Pancreas (tissue), 10 donors: Measurements from ENCODE around the gene CHTF8. TPM values are rescaled to one million over a fixed set of nuclear protein-coding genes. Genes with fewer than 3 reads are reported as not detected.

Experiments used
- ATAC-seq, 4 donors: fragments of 200-7000 bp; cut with Tn5 transposase; one replicate each; pipeline versions ENCODE4 v1.8.0 to v1.9.1; 2020; ENCODE audit warnings: mild to moderate bottlenecking in 4 of 4, moderate library complexity in 4 of 4
- DNase-seq, 6 donors: peaks; one replicate each; pipeline ENCODE4 v3.0.0-alpha.2; 2020
- FAIRE-seq: peaks from 2 replicates; lab custom pipeline; 2012; peaks lifted over from hg19 to GRCh38; lab: Jason Lieb, UNC
- H3K27ac ChIP-seq, 4 donors: fragments of 200-600 bp; sonication (generic); 1 replicate in 3 of 4; 2 replicates in 1 of 4; pipeline versions ENCODE4 v1.5.0 to v1.8.0; 2020
- H3K27me3 ChIP-seq, 4 donors: fragments of 200-600 bp; one replicate each; pipeline ENCODE4 v1.8.0; 2021
- H3K36me3 ChIP-seq, 3 donors: fragments of 200-600 bp; sonication (generic) in 1 of 3; one replicate each; pipeline versions ENCODE4 v1.5.0 to v1.8.0; 2020 to 2021
- H3K4me1 ChIP-seq, 3 donors: fragments of 200-600 bp; one replicate each; pipeline ENCODE4 v1.8.0; 2021
- H3K4me3 ChIP-seq, 4 donors: fragments of 200-600 bp; sonication (generic) in 2 of 4; one replicate each; pipeline versions ENCODE4 v1.5.0 to v1.8.0; 2020 to 2021
- H3K9me3 ChIP-seq, 4 donors: fragments of 200-600 bp; one replicate each; pipeline ENCODE4 v1.8.0; 2021
- CTCF ChIP-seq, 4 donors: fragments of 200-600 bp; sonication (generic) in 3 of 4; IDR thresholded peaks; one replicate each; pipeline versions ENCODE4 v1.5.0 to v1.8.0; 2021; ENCODE audit warnings: antibody characterized with exemption in 4 of 4
- WGBS, 2 donors: extraction: QIAGEN DNeasy Blood & Tissue Kit; methylation state at CpG; one replicate each; pipeline ENCODE4 v1.1.7; 2013; 5-methylcytosine and 5-hydroxymethylcytosine counted together
- intact Hi-C, 3 donors: fragments of 100-400 bp; cut with DNase I; formaldehyde crosslinking; loops; one replicate each; pipeline versions ENCODE4 v1.11.1 to v1.14.2; 2022
- polyA plus RNA-seq, 2 donors: library from polyadenylated mRNA; stranded (reverse); fragments of 200-250 nt; gene quantifications; one replicate each; pipeline ENCODE4 v1.2.3, GENCODE V29; 2013
- total RNA-seq, 6 donors: library from RNA; stranded (reverse); fragmentation: NEBNext Ultra II Directional in 4 of 6; extraction: Animal tissue kit (Norgen Biotek cat#: 25700) in 4 of 6; gene quantifications; one replicate each; pipeline versions ENCODE4 v1.2.1 to v1.2.4, GENCODE V29; 2021 to 2023
- donor health status: healthy with polysubstance abuse.
- donor health status: DM: no; HTN: no; CAD: no; lungs with moderate emphysema.
- donor health status: DM: no; HTN: no; CAD: no.
- donor health status: control.
- donor health status: control.
- donor health status: Bipolar disorder and iron deficiency.
- donor health status: DM: yes; HTN: yes; CAD: no.
- donor health status: DM: no; HTN: no; CAD: no.
- donor health status: DM: no; HTN: no; CAD: no.
- donor health status: DM: yes; HTN: yes; CAD: no.

Gene CHTF8
- total and polyA plus RNA-seq, 8 donors: 21.7 to 74.5 (median 41.1) TPM

GRCh38 chr16:69089091-69089910, 43.1 kb downstream of the CHTF8 start:
- ATAC-seq: peak; percentile 84 to 88 (median 86)
- peak in 2 of 6 donors; percentile 48 to 49 for DNase-seq
- 35 to 36% methylated on average over 16 of the region's 16 CpGs for WGBS, 2 donors
- TF ChIP-seq CTCF (IDR thresholded peaks at IDR 0.05): no peak
- no peaks in the 10 kb centered on the region for H3K27me3 ChIP-seq
- intact Hi-C loops: no loop called here
- no peaks in the 10 kb centered on the region for H3K9me3 ChIP-seq
- H3K27ac ChIP-seq: peak overlapping the region in 2 of 4 donors; percentile 8 to 49
- no peaks in the 10 kb centered on the region for H3K36me3 ChIP-seq
- peaks cover 0 to 14% (median 0%) of the 10 kb centered on the region in 3 donors for H3K4me1 ChIP-seq
- no peak overlapping the region for H3K4me3 ChIP-seq
- no peak for FAIRE-seq

DNA sequence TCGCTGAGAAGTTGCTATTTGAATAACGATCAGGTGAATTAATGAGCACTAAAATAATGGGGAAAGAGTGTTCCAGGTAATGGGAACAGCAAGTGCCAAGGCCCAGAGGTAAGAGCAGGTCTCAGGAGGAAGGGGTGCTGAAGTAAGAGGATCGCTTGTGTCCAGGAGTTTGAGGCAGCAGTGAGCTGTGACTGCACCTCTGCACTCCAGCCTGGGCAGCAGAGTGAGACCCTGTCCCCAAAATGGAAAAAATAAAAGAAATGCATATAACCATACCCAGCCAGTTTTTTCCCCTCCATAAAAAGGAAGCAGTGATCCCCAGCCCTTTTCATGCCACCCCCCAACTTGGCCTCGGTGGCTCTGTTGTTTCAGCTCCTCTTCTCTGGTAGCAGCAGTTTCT, 43.7 kb downstream of the CHTF8 start:
- no peak for DNase-seq
- H3K9me3 ChIP-seq: no peaks in the 10 kb centered on the region
- peak in 1 of 4 donors; percentile 7 for ATAC-seq
- H3K27ac ChIP-seq: peak overlapping the region in 2 of 4 donors; percentile 8 to 49
- intact Hi-C loops: no loop called here
- H3K27me3 ChIP-seq: no peaks in the 10 kb centered on the region
- H3K4me1 ChIP-seq: peaks cover 0 to 14% (median 0%) of the 10 kb centered on the region in 3 donors
- TF ChIP-seq CTCF (IDR thresholded peaks at IDR 0.05): no peak
- no peak overlapping the region for H3K4me3 ChIP-seq
- FAIRE-seq: no peak
- WGBS, 2 donors: 75 to 77% methylated on average over 4 of the region's 4 CpGs
- H3K36me3 ChIP-seq: no peaks in the 10 kb centered on the region

DNA sequence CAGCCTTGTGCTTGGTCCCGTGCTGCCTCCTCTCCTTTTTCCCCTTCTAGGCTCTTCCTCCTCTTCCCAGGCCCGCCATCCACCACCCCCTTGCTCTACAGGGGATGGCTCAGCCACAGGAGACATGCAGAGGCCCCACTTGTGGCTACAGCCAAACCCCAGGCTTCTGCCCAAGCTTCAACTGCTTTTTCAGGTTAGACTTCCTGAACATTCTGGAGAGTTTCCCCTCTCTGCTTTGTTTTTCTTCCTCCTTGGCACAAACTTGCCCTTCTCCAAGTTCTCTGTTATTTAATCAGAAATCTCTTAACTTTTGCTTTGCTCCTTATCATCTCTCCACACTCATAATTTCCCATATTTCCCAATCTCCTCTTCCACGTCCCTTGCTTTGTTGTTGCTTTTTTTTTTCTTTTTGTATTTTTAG, 45.2 kb downstream of the CHTF8 start:
- Histone ChIP-seq H3K4me1 (peaks cover 0 to 14% (median 0%) of the 10 kb centered on the region in 3 donors), H3K4me3 (no peak overlapping the region), H3K9me3 (no peaks in the 10 kb centered on the region), H3K27ac (peak overlapping the region in 1 of 4 donors; percentile 13), H3K27me3 (no peaks in the 10 kb centered on the region), H3K36me3 (no peaks in the 10 kb centered on the region)
- FAIRE-seq (no peak), ATAC-seq (peak in 2 of 4 donors; percentile 6 to 43), DNase-seq (no peak)
- intact Hi-C loops: no loop called here
- 83 to 91% methylated on average over 3 of the region's 3 CpGs for WGBS, 2 donors
- no peak for TF ChIP-seq CTCF (IDR thresholded peaks at IDR 0.05)

GRCh38 chr16:69085032-69085695, 47.2 kb downstream of the CHTF8 start:
- no peak for FAIRE-seq
- Histone ChIP-seq H3K4me1 (peaks cover 0 to 13% (median 0%) of the 10 kb centered on the region in 3 donors), H3K9me3 (no peaks in the 10 kb centered on the region), H3K27ac (no peak overlapping the region), H3K27me3 (no peaks in the 10 kb centered on the region), H3K36me3 (no peaks in the 10 kb centered on the region), H3K4me3 (no peak overlapping the region)
- WGBS, 2 donors: 82% methylated on average over 5 of the region's 5 CpGs
- no peak for DNase-seq
- intact Hi-C loops: no loop called here
- no peak for ATAC-seq
- TF ChIP-seq CTCF (IDR thresholded peaks at IDR 0.05): no peak
